Kidney tubule cell (primary cell): Measurements from ENCODE around the gene MEGF11.

Source experiments
- DNase-seq: peaks from one replicate; pipeline ENCODE4 v3.0.0-alpha.2; 2018; ENCODE audit warnings: low spot score

MEGF11 gene

DNA sequence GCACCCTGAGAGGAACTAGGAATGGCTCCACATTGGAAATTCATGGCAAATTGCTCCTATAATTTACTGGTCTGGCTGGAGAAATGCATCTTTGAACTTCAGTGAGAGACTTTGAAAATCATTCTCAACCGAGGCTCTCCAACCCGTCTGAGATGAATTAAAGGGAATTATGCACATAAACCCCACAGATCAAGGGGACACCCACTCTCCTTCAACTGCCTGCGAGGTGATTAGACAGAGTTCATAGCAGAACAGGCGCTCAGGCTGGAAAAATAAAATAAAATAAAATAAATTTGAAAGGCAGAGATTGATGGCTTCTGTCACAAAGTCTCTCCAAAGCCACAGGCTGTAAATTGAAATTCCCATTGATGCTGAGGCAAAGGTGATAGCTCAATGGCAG is 37.7 kb downstream of the MEGF11 start:
- no peak for DNase-seq

DNA sequence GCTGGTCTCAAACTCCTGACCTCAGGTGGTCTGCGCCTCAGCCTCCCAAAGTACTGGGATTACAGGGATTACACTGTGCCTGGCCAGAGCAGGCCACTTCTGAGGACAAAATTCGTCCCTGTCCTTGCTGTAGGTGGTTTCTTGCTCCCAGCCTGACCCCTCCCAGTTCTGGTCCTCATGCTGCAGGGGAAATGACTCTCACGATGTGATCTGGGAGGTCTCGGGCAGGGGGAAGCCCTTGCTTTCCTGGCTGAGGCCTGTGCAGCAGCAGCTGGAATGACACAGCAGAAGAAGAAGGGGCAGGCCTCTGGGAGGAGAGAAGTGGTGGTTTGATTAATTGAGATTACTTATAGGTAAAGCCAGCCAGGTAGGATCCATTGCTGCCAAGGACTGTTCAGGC is 39.3 kb downstream of the MEGF11 start:
- DNase-seq: no peak

DNA sequence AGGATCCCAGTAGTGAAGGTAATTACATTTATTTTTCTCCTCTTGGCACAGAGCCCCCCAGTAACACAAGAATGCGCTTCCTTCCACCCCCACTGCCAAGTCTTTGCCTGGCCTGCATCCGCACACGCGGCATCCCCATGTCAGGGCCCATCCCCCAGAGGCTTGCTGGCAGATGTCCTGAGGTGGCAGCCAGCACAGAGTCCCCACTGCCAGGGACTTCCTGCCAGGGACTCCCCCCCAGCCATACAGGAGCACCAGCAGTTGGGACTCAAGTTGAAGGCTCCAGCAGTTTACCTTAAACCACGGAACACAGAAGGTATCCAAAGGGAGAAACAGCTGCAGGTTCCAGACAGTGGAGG is 41.0 kb downstream of the MEGF11 start:
- no peak for DNase-seq

DNA sequence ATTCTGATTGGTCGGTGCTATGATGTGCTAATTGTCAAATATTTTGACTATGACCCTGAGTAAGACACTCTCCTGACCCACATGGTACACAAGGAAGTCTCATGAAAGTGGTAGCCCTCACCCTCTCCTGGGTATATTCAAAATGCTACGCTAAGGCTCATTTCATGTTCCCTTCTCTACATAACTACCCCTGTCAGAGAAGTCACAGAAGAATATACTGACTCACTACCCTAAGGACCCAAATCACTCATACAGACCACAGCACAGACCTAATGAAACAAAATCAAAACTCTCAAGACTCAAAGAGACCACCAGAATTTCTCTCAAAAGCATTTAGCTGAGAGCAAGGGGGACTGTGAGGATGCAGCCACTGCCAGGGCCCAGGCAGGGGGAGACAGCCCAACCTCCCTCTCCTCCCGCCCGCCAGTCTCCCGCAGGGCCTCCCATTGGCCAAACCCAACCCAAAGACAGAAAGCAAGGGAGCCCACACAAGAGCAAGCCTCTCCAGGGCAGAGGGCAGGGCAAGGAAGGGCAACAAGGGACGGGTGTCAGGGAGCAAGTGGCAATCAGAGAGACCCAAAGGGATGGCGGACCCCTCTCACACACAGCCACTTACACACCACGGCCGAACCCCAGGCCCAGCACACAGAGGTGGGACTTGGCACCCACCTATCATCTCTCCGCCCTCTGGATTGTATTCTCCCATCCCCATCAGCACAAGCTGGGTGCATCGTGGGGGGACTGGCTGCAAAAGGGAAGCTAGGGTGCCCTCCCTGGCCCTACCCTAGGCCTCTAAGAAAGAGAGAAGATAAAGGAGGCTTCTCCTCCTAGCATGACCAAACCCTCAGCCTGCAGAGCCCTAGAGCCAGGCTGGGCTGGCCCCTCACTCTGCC is 41.6 kb downstream of the MEGF11 start:
- DNase-seq: no peak

DNA sequence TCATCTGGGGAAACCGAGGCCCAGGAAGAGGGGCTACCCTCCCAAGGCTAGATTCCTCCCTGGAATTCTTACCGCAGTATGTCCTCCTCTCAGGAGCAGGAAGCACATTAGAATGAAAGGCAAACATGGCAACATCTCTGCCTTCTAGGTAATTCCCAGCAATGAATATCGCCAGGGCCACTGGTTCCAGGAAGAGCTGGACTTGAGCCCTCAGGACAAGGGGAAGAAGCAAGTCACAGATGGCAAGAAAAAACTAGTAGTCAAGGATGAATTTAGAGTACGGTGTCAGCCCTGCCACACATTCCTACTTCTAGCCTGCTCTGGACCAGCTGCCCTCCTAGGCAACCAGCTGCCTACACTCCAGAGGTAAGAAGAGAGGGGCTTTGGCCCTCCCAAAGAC is 42.9 kb downstream of the MEGF11 start:
- no peak for DNase-seq

DNA sequence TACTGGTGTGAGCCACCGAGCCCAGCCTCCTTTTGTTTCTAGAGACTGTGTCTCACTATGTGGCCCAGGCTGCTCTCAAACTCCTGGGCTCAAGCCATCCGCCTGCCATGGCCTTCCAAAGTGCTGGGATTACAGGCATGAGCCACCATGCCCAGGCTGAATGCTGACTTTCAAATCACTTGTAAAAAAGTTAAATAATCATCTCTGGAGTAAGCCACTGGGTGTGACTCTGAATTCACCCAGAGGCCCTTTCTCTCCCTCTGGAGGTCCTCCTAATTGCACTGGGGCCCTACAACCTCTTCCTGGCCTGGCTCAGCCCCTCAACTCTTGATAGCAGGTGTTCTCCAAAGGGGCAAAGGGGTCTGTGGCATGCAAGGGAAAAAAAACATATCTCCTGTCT is 54.8 kb downstream of the MEGF11 start:
- DNase-seq: no peak

DNA sequence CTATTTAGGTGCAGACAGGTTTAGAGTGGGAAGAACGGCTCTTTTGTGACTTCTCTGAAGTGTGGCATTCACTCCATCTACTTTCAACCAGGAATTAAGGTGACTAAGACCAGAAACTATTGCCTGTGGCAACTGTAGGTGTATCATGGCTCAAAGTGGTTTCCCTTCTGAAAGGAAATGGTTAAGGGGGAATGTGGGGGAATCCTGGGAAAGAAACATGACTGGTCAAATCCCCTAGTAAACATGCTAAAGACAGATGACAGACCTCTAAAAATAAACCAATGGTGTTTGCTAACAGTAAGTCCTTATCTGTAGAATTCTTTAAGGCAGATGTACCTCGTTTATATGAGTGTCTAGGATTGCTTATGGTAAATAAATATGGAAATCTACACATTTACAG is 56.9 kb downstream of the MEGF11 start:
- peak; percentile 85 for DNase-seq

DNA sequence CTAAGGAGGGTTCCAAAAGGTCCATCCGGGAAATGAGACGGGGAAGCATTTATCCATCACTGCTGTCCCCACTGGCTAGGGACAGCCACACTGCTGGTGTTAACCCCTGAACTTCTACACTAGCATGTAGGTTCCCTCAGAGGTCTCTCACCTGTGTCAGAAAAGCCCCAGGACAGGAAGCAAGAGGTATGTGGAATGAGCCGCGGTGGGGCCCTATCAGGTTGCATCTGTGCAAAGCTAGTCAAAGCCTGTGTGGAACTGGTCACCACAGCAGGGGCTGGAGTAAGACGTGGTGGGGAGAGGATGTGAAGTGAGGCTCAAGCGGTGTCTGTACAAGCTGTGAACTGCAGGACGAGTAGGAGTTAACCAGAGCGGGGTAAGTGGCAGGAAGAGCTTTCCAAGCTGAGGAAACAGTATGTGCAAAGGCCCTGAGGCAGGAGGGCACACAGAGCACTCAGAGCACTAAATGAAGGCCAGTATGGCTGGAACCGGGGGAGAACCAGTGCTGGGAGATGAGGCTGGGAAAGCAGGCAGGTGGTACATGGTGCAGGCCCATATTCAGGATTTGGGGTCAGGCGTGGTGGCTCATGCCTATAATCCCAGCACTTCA is 57.8 kb downstream of the MEGF11 start:
- DNase-seq: no peak

DNA sequence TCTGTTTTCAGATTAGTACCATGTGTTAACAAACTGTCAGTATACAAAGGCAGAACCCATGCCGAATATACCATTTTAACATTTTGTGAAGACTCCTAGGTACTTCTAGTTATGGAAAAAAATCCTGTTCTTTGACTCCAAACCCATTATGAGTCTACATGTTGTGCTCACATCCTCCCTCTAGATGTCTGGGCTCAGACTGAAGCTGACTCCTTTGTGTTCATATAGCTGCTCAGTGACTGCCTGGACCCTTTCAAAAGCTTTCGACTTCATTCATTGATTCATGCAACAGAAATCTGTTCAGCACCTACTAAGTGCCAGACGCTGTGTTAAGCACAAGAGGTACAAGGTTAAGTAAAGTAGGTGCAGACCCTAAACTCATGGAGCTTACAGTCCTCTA is 60.5 kb downstream of the MEGF11 start:
- peak; percentile 39 for DNase-seq

DNA sequence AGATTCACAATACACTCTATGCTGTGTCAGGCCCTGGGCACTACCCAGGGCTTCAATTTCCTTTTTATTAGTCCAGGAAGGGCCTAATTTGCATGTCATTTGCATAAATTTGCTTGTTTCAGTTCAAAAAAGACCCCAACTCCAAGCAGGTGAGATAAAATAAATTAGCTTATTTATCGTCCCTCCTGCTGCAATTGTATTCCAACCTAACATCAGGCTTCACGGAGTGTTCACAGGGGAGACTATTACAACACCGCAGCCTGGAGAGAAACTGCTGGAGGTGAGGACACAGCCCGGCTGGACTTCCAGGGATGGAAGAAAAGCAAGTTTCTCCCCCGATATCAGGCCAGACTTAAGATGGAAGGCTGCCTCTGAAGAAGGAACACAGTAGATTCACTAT is 62.8 kb downstream of the MEGF11 start:
- no peak for DNase-seq

DNA sequence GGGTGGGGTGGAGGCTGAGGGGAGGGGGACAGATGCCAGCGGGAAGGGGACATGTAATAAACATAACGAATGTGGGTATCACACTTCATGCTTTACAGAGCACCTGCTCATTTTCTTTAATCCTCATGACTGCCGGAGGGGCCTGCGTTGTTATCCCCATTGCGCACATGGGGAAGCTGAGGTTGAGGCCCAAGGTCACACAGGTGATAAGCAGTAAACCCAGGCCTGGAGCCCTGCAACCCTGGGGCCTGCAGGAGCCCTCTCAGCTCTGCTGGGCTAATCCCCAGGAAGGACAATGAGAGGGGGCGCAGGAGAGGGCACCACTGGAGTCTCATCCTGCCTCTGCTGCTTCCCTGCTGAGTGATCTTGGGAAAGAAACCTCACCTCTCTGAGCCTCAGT is 64.3 kb downstream of the MEGF11 start:
- DNase-seq: no peak

DNA sequence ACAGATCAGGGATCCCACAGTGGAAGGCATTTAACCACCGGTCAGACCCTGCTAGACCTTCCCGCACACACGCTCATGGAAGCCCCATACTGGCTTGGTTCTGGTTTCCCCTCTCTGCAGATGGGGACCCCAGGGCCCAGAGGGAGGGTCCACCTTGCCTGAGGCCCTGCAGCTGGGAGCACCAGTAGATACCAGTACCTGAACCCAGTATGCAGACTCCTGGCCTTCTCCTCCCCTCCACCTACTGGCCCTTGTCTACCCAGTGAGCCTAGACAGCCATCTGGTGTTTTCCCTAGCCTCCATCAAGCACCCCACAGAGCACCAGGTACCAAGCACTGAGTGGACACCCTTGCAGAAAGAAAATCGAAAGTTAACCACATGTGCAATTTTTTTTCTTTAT is 65.1 kb downstream of the MEGF11 start:
- DNase-seq: no peak

DNA sequence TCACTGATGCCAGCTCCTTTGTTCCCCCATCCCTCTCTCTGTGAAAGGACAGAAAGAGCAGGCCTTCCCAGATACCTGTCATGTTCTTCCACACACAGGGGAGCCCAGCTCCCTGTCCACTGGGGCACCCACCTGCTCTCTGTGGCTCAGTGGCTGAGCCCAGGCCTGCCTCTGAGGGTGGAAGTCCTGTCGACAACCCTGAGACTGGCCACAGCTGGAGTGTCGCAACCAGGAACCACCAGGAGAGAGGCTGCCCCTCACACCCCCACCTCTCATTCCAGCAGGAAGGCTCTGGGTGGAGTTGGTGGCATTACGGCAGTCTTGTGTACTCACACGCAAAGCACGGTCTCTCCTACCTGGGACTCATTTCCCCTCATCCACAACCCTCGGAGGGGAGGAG is 66.3 kb downstream of the MEGF11 start:
- no peak for DNase-seq

DNA sequence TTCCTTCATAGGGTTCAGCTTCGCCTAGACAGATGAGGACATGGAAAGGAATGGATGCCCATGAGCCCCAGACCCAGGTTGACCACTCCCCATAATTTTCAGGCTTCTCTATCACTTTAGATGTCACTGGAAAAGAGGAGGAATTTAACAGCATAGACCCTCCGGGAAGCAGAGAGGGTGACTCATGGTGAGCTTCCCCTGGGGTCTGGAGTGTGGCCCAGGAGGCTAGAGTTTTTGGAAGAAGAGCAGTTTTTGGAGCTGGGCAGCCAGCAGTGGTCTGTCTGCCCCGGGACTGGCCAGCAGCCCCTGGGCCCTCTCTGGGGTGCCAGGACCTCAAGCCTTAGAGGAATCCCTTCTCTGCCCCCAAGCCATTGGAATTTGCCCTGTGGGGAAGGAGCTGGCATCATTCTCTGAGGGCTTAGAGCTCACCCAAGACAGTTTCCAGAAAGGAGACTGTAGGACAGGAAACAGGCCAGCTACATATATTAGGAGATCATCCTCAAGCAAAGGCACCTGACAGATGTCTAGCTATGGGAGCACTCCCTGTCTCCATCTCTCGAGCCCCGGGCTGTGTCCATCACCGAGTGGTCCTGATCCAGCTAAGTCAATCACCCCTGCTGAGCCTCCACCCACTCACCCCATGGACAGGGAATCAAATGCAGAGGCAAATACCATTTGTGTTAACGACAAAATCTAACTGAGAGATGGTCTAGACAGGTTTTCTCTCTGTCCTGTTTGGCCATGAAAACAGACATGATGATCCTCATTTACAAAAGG is 67.3 kb downstream of the MEGF11 start:
- DNase-seq: no peak

DNA sequence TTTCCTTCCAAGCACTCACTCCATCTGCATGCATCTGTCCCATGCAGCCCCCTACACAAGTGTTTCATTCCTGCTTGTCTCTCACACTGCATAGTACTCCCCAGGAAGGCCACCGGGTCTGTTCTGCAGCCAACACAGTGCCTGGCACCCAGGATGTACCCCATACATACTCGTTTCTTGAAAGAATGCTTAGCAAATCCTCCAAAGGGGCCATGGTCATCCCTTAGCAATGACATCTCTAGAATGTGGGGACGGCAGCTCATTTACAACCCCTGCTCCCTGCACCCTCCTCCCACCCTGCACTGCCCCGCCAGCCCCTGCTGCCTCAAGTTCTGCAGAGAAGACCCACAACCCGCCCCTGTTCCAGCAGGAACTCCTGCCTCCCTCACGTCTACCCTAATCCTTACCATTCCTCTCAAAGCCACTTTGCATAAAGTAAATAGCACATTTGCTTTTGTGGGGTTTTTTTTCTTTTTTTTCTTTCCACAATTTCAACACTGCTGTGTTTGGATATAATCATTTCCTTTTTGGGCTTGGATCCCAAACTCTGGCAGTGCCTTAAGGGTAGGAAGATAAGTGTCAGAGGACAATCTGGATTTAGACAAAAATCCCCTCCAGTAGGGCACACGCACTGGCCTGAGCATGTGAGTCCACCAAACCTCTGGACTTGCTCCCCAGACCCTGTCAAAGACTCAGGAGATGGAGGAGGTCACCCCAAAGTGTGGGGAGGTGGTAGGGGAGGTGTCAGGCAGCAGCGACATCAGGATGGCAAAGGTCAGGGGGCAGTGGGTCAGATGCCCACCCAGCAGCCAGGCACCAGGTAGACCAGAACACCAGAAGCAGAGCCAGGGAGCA is 68.4 kb downstream of the MEGF11 start:
- DNase-seq: no peak

DNA sequence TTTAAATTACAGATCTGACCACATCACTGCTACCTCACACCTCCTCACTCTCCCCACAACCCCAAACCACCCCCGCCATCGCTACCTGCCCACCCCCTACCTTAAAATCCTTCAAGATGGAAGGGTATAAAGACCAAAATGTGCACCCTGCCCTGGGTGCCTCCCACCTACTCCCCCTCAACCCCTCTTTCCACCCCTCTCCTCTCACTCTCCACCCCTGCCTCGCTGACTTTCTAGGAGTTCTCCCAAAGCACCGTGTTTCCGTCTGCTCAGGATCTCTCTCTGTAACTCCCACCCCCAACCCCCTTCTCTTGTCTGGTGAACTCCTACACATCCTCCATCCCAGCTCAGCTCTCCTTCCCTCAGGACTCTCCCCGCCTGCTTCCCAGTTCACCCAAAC is 69.1 kb downstream of the MEGF11 start:
- DNase-seq: no peak

DNA sequence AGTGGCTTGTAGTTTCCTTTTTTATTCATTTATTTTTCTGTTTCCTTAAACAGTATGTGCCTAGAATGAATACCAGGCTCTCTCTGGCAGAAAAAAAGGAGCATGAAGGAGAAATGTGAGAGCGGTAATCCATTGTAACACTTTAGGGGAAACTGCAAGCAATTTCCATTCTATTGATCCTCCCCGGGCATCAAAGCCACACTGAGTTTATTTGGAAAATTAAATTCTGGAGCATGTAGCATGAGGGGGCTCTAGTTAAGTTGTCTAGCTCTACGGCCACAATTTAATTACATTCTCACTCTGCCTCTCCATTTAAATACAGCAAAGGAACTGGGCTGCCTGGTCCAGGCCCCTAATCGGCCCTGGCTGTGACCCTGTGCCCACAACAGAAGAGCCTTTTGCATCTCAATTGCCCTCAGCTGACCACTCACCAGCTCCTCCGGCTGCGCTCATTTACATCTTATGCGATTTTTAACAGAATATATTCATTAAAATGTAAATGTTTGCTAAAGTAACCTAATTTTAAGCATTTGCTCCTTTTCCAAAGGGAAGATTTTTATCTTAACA is 72.9 kb downstream of the MEGF11 start:
- DNase-seq: no peak

DNA sequence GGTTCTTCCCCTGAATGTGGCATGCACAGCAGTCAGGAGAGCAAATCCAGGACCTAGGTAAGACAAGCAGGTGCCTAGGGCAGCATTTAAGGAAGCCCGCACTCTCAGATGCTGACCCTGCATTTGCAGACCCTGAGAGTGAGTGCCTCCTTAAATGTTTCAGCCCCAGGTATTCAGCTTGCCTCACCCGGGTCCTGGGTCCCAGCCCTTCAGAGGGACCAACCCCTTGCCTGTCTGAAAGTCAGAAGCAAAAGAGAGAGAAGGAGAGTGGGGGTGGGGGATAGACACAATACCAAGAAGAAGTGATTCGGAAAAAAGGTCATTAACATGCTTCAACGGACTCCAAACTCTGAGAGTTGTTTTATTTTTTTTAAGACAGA is 75.0 kb downstream of the MEGF11 start:
- DNase-seq: no peak

DNA sequence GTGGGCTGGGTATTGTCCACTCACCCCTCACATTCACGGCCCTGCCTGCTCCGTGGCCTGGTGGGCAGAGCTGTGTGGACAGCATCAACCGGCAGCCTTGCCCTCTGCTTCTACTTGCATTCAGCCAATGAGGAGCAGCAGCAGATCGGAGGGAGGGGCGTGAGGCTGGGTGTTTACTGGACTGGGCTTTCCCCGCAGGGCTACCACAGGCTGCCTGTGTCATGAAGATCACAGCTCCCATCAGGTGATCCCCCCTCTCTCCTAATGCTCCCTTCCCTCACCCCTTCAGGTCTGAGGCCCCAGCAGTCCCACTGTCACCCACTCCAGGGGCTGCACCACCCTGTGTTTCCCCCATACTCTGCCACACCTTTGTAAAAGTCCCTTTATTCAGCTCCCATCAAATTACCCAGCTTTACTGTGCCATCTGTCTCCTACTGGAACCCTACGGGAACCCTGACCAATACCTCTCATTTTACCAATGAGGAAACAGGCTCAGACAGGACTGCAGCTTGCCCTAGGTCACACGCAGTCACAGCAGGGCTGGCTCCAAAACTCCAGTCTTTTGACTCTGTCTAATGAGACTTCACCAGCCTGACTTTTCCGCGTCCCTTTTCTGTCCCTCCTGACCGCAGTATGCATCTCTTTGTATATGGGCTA is 81.1 kb downstream of the MEGF11 start:
- DNase-seq: no peak

DNA sequence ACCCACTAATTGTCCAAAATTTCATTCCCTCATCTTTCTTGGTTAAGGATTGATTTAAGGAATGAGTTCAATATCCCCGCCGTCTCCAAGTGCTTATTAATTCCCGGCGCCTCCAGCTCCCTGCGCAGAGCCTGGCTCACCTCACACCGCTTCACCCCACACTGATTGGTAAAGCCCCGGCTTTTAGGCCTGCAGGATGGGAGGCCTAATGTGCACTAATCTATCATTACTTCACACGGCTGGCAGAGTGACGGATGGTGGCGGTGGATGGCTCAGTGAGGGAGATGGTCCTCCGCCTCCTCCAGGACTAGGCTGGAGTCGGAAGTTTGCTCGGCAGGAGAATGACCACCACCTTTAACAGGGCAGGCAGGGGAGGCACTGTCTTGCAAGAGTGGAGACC is 81.7 kb downstream of the MEGF11 start:
- no peak for DNase-seq

DNA sequence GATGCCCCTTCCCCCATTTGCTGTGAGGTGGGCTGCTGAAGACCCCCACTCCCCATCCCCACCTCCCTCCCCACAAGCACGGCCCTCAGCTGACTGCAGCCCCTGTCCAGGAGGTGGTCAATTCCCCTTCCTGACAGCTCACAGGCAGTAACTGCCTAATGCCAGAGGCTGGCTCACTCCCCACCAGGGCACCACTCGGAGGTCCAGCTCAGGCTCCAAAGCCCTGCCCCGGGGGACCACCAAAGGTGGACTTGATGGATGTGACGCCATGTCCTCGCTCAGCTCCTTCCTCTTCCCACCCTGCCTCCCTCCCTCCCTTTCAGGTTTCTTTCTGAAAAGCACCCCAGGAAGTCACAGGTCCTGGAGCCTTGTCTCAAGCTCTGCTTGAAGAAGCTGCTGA is 82.8 kb downstream of the MEGF11 start:
- no peak for DNase-seq
